SU-DHL-6 (cell line): ENCODE measurements around the gene FKBP2.

ENCODE experiments used
- H2AFZ ChIP-seq: fragments of 200-600 bp; sonication (generic); 2 replicates; pipeline ENCODE4 v1.6.1; 2014; ENCODE audit warnings: low read depth, mild to moderate bottlenecking, moderate library complexity, mixed read lengths, antibody characterized with exemption, low read length; ENCODE audit not compliant: severe bottlenecking
- H3F3A ChIP-seq: fragments of 200-600 bp; shearing (Covaris generic); 2 replicates; pipeline ENCODE4 v1.6.0; 2016; ENCODE audit warnings: antibody characterized with exemption, mild to moderate bottlenecking; ENCODE audit not compliant: insufficient read depth
- H3K27ac ChIP-seq: fragments of 200-600 bp; sonication (generic); 2 replicates; pipeline ENCODE4 v1.5.1; 2016; ENCODE audit warnings: low read depth, mild to moderate bottlenecking, low read length, moderate library complexity, mixed read lengths
- H3K27me3 ChIP-seq: fragments of 200-600 bp; sonication (generic), shearing (Covaris generic); 2 replicates; pipeline ENCODE4 v1.6.0; 2014; ENCODE audit warnings: mild to moderate bottlenecking, low read length
- H3K36me3 ChIP-seq: fragments of 200-600 bp; sonication (generic); 2 replicates; pipeline ENCODE4 v1.6.1; 2014; ENCODE audit warnings: mild to moderate bottlenecking, low read length, mixed read lengths
- H3K4me2 ChIP-seq: fragments of 300-600, 200-600 bp; shearing (Covaris generic), sonication (generic); 2 replicates; pipeline ENCODE4 v1.6.0; 2014; ENCODE audit warnings: low read length, low read depth, mild to moderate bottlenecking; ENCODE audit not compliant: poor library complexity, severe bottlenecking
- H3K4me3 ChIP-seq: fragments of 200-600 bp; sonication (generic); 2 replicates; pipeline ENCODE4 v1.5.1; 2014; ENCODE audit warnings: antibody characterized with exemption, low read length, mild to moderate bottlenecking, mixed read lengths; ENCODE audit not compliant: insufficient read depth, poor library complexity, severe bottlenecking
- H3K79me2 ChIP-seq: fragments of 200-600 bp; sonication (generic); 2 replicates; pipeline ENCODE4 v1.6.1; 2014; ENCODE audit warnings: mild to moderate bottlenecking, low read length, moderate library complexity; ENCODE audit not compliant: insufficient read depth
- H3K9ac ChIP-seq: fragments of 200-600 bp; sonication (generic); 2 replicates; pipeline ENCODE4 v1.7.0; 2014; ENCODE audit warnings: mild to moderate bottlenecking, low read length
- H3K9me2 ChIP-seq: fragments of 200-600 bp; sonication (generic); replicated peaks from 2 replicates; pipeline ENCODE4 v1.6.1; 2014; ENCODE audit warnings: low read length; ENCODE audit not compliant: insufficient read depth
- H3K9me3 ChIP-seq: fragments of 200-600 bp; sonication (generic); 2 replicates; pipeline ENCODE4 v1.6.1; 2014; ENCODE audit warnings: low read length, mixed read lengths; ENCODE audit not compliant: insufficient read depth
- H4K20me1 ChIP-seq: fragments of 200-600 bp; sonication (generic); 2 replicates; pipeline ENCODE4 v1.6.1; 2014; ENCODE audit warnings: low read depth, mild to moderate bottlenecking, antibody characterized with exemption, low read length, moderate library complexity, mixed read lengths
- EZH2phosphoT487 ChIP-seq: fragments of 200-600 bp; sonication (generic), shearing (Covaris generic); conservative IDR thresholded peaks from 2 replicates; pipeline ENCODE4 v1.6.1; 2018; ENCODE audit warnings: mild to moderate bottlenecking, antibody characterized with exemption, low read length, moderate library complexity, mixed read lengths
- TF ChIP-seq, protein P1 (sequence below): fragments of 200-600 bp; sonication (generic); IDR thresholded peaks from one replicate; pipeline ENCODE4 v1.5.1; 2017; ENCODE audit warnings: antibody characterized with exemption, mild to moderate bottlenecking, low read length, moderate library complexity; ENCODE audit not compliant: insufficient read depth, poor library complexity, severe bottlenecking

Gene FKBP2

GRCh38 chr11:64234647-64235379 is 6.1 kb upstream of the FKBP2 start:
- TF ChIP-seq, protein P1, sequence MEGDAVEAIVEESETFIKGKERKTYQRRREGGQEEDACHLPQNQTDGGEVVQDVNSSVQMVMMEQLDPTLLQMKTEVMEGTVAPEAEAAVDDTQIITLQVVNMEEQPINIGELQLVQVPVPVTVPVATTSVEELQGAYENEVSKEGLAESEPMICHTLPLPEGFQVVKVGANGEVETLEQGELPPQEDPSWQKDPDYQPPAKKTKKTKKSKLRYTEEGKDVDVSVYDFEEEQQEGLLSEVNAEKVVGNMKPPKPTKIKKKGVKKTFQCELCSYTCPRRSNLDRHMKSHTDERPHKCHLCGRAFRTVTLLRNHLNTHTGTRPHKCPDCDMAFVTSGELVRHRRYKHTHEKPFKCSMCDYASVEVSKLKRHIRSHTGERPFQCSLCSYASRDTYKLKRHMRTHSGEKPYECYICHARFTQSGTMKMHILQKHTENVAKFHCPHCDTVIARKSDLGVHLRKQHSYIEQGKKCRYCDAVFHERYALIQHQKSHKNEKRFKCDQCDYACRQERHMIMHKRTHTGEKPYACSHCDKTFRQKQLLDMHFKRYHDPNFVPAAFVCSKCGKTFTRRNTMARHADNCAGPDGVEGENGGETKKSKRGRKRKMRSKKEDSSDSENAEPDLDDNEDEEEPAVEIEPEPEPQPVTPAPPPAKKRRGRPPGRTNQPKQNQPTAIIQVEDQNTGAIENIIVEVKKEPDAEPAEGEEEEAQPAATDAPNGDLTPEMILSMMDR = no peak
- no peak for TF ChIP-seq EZH2phosphoT487
- Histone ChIP-seq H4K20me1 (no peaks in the 10 kb centered on the region), H3K27me3 (no peaks in the 10 kb centered on the region), H3K79me2 (peaks cover 7% of the 10 kb centered on the region; the same call in 1 of the 2 replicates), H3K4me3 (peak overlapping the region; percentile 72), H3K9me3 (no peaks in the 10 kb centered on the region), H3K36me3 (no peaks in the 10 kb centered on the region), H2AFZ (no peak overlapping the region), H3K9ac (peak overlapping the region; percentile 73), H3K27ac (peak overlapping the region; percentile 62), H3K4me2 (peak overlapping the region; percentile 81), H3F3A (peaks cover 31% of the 10 kb centered on the region), H3K9me2 (no peaks in the 10 kb centered on the region)

DNA sequence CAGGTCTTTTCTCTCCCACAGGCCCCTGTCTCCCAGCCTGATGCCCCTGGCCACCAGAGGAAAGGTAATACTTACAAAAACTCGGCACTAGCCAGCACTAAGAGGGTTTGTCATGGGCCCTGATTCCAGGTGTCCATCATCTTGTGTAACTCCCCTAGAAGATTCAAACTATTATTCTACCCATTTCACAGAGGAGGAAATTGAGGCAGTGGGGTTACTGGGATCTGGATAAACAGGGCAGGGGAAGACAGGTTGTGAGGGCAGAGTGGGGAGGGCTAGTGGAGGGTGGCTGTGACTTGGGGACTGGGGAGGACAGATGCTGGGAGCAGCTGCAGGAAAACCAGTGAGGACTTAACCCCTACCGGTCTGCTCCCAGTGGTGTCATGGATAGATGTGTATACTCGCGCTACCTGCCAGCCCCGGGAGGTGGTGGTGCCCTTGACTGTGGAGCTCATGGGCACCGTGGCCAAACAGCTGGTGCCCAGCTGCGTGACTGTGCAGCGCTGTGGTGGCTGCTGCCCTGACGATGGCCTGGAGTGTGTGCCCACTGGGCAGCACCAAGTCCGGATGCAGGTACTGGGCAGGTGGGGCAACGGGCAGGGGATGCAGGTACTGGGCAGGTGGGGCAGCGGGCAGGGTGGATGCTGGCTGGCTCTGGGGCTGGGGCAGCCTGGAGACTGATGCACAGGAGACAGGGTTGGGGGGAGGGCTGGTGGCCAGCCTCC is 5.3 kb upstream of the FKBP2 start:
- Histone ChIP-seq H3K9ac (peak overlapping the region; percentile 73), H4K20me1 (no peaks in the 10 kb centered on the region), H3K4me3 (peak overlapping the region; percentile 72), H2AFZ (no peak overlapping the region), H3K79me2 (peaks cover 7% of the 10 kb centered on the region; the same call in 1 of the 2 replicates), H3F3A (peaks cover 37% of the 10 kb centered on the region), H3K27me3 (no peaks in the 10 kb centered on the region), H3K36me3 (no peaks in the 10 kb centered on the region), H3K9me3 (no peaks in the 10 kb centered on the region), H3K9me2 (no peaks in the 10 kb centered on the region), H3K27ac (peak overlapping the region; percentile 62), H3K4me2 (peak overlapping the region; percentile 81)
- TF ChIP-seq EZH2phosphoT487 = no peak
- TF ChIP-seq, protein P1 = no peak

- Histone ChIP-seq H3K4me3 (no peak overlapping the region), H3K9me2 (no peaks in the 10 kb centered on the region), H3K79me2 (peaks cover 13% of the 10 kb centered on the region; the same call in 1 of the 2 replicates), H2AFZ (no peak overlapping the region), H3K27ac (no peak overlapping the region), H3K36me3 (no peaks in the 10 kb centered on the region), H3F3A (peaks cover 37% of the 10 kb centered on the region), H4K20me1 (no peaks in the 10 kb centered on the region), H3K9ac (no peak overlapping the region), H3K4me2 (no peak overlapping the region), H3K27me3 (no peaks in the 10 kb centered on the region), H3K9me3 (no peaks in the 10 kb centered on the region)
- TF ChIP-seq, protein P1 = no peak
- no peak for TF ChIP-seq EZH2phosphoT487
Measured at GRCh38 chr11:64237484-64237951, 3.4 kb upstream of the FKBP2 start.
